Measurements from ENCODE around the gene ING3.
A peak's percentile ranks its signal among the peaks of the same experiment; 100 is the strongest.
"Not testable (repeated sequence)": the region's sequence is repeated elsewhere in the genome, so short reads cannot be mapped to it uniquely, and the experiment has no call there.

Gene ING3

GRCh38 chr7:120979765-120980499, 29.4 kb downstream of the ING3 start:
- Histone ChIP-seq H3K4me1 (ENCODE audit: control insufficient read depth, insufficient read depth, low read length) (no peaks in the 10 kb centered on the region), H3K36me3 (ENCODE audit: control insufficient read depth in 2 of 2, insufficient read depth in 2 of 2, low read length in 2 of 2) (peaks cover 0 to 8% of the 10 kb centered on the region in 2 donors), H3K9ac (ENCODE audit: low read length in 2 of 2) (no peak overlapping the region), H3K27me3 (ENCODE audit: control insufficient read depth in 1 of 2, insufficient read depth in 2 of 2, low read length in 2 of 2) (no peaks in the 10 kb centered on the region), H3K9me3 (ENCODE audit: control insufficient read depth in 2 of 2, low read length in 2 of 2) (no peaks in the 10 kb centered on the region), H3K27ac (ENCODE audit: low read length) (no peak overlapping the region), H3K4me3 (ENCODE audit: low read length in 2 of 2) (no peak overlapping the region)

- Histone ChIP-seq H3K9ac (ENCODE audit: low read length in 2 of 2) (no peak overlapping the region), H3K4me3 (ENCODE audit: low read length in 2 of 2) (no peak overlapping the region), H3K36me3 (ENCODE audit: control insufficient read depth in 2 of 2, insufficient read depth in 2 of 2, low read length in 2 of 2) (peaks cover 0 to 3% of the 10 kb centered on the region in 2 donors), H3K4me1 (ENCODE audit: control insufficient read depth, insufficient read depth, low read length) (no peaks in the 10 kb centered on the region), H3K27ac (ENCODE audit: low read length) (no peak overlapping the region), H3K9me3 (ENCODE audit: control insufficient read depth in 2 of 2, low read length in 2 of 2) (no peaks in the 10 kb centered on the region), H3K27me3 (ENCODE audit: control insufficient read depth in 1 of 2, insufficient read depth in 2 of 2, low read length in 2 of 2) (no peaks in the 10 kb centered on the region)
Observed at GRCh38 chr7:120981117-120981516, 30.5 kb downstream of the ING3 start.

- H3K36me3 ChIP-seq (ENCODE audit: control insufficient read depth in 2 of 2, insufficient read depth in 2 of 2, low read length in 2 of 2) = no peaks in the 10 kb centered on the region
- H3K27me3 ChIP-seq (ENCODE audit: control insufficient read depth in 1 of 2, insufficient read depth in 2 of 2, low read length in 2 of 2) = no peaks in the 10 kb centered on the region
- H3K27ac ChIP-seq (ENCODE audit: low read length) = no peak overlapping the region
- no peaks in the 10 kb centered on the region for H3K4me1 ChIP-seq (ENCODE audit: control insufficient read depth, insufficient read depth, low read length)
- no peaks in the 10 kb centered on the region for H3K9me3 ChIP-seq (ENCODE audit: control insufficient read depth in 2 of 2, low read length in 2 of 2)
- H3K9ac ChIP-seq (ENCODE audit: low read length in 2 of 2) = no peak overlapping the region
- H3K4me3 ChIP-seq (ENCODE audit: low read length in 2 of 2) = no peak overlapping the region
Observed at GRCh38 chr7:120981888-120982615, 31.5 kb downstream of the ING3 start.

- not testable (repeated sequence) for H3K9ac ChIP-seq (ENCODE audit: low read length in 2 of 2); H3K9me3 ChIP-seq (ENCODE audit: control insufficient read depth in 2 of 2, low read length in 2 of 2); H3K27ac ChIP-seq (ENCODE audit: low read length); H3K27me3 ChIP-seq (ENCODE audit: control insufficient read depth in 1 of 2, insufficient read depth in 2 of 2, low read length in 2 of 2); H3K4me1 ChIP-seq (ENCODE audit: control insufficient read depth, insufficient read depth, low read length); H3K36me3 ChIP-seq (ENCODE audit: control insufficient read depth in 2 of 2, insufficient read depth in 2 of 2, low read length in 2 of 2); H3K4me3 ChIP-seq (ENCODE audit: low read length in 2 of 2)
Observed at GRCh38 chr7:120983592-120983991, 33.0 kb downstream of the ING3 start.

- no peak overlapping the region for H3K27ac ChIP-seq (ENCODE audit: low read length)
- H3K36me3 ChIP-seq (ENCODE audit: control insufficient read depth in 2 of 2, insufficient read depth in 2 of 2, low read length in 2 of 2) = no peaks in the 10 kb centered on the region
- no peak overlapping the region for H3K4me3 ChIP-seq (ENCODE audit: low read length in 2 of 2)
- H3K4me1 ChIP-seq (ENCODE audit: control insufficient read depth, insufficient read depth, low read length) = no peaks in the 10 kb centered on the region
- no peak overlapping the region for H3K9ac ChIP-seq (ENCODE audit: low read length in 2 of 2)
- no peaks in the 10 kb centered on the region for H3K27me3 ChIP-seq (ENCODE audit: control insufficient read depth in 1 of 2, insufficient read depth in 2 of 2, low read length in 2 of 2)
- H3K9me3 ChIP-seq (ENCODE audit: control insufficient read depth in 2 of 2, low read length in 2 of 2) = no peaks in the 10 kb centered on the region
Observed at GRCh38 chr7:120984406-120984805, 33.8 kb downstream of the ING3 start.

- no peaks in the 10 kb centered on the region for H3K27me3 ChIP-seq (ENCODE audit: control insufficient read depth in 1 of 2, insufficient read depth in 2 of 2, low read length in 2 of 2)
- H3K9me3 ChIP-seq (ENCODE audit: control insufficient read depth in 2 of 2, low read length in 2 of 2) = no peaks in the 10 kb centered on the region
- H3K4me3 ChIP-seq (ENCODE audit: low read length in 2 of 2) = no peak overlapping the region
- H3K4me1 ChIP-seq (ENCODE audit: control insufficient read depth, insufficient read depth, low read length) = no peaks in the 10 kb centered on the region
- no peak overlapping the region for H3K9ac ChIP-seq (ENCODE audit: low read length in 2 of 2)
- no peaks in the 10 kb centered on the region for H3K36me3 ChIP-seq (ENCODE audit: control insufficient read depth in 2 of 2, insufficient read depth in 2 of 2, low read length in 2 of 2)
- no peak overlapping the region for H3K27ac ChIP-seq (ENCODE audit: low read length)
Observed at GRCh38 chr7:120985130-120985758, 34.7 kb downstream of the ING3 start.

GRCh38 chr7:120985839-120986238, 35.3 kb downstream of the ING3 start:
- no peaks in the 10 kb centered on the region for H3K9me3 ChIP-seq (ENCODE audit: control insufficient read depth in 2 of 2, low read length in 2 of 2)
- H3K36me3 ChIP-seq (ENCODE audit: control insufficient read depth in 2 of 2, insufficient read depth in 2 of 2, low read length in 2 of 2) = no peaks in the 10 kb centered on the region
- no peaks in the 10 kb centered on the region for H3K27me3 ChIP-seq (ENCODE audit: control insufficient read depth in 1 of 2, insufficient read depth in 2 of 2, low read length in 2 of 2)
- no peak overlapping the region for H3K27ac ChIP-seq (ENCODE audit: low read length)
- no peaks in the 10 kb centered on the region for H3K4me1 ChIP-seq (ENCODE audit: control insufficient read depth, insufficient read depth, low read length)
- H3K9ac ChIP-seq (ENCODE audit: low read length in 2 of 2) = no peak overlapping the region
- no peak overlapping the region for H3K4me3 ChIP-seq (ENCODE audit: low read length in 2 of 2)

GRCh38 chr7:120986650-120987049, 36.1 kb downstream of the ING3 start:
- Histone ChIP-seq H3K27ac (ENCODE audit: low read length) (no peak overlapping the region), H3K36me3 (ENCODE audit: control insufficient read depth in 2 of 2, insufficient read depth in 2 of 2, low read length in 2 of 2) (no peaks in the 10 kb centered on the region), H3K9me3 (ENCODE audit: control insufficient read depth in 2 of 2, low read length in 2 of 2) (no peaks in the 10 kb centered on the region), H3K9ac (ENCODE audit: low read length in 2 of 2) (no peak overlapping the region), H3K4me3 (ENCODE audit: low read length in 2 of 2) (no peak overlapping the region), H3K4me1 (ENCODE audit: control insufficient read depth, insufficient read depth, low read length) (no peaks in the 10 kb centered on the region), H3K27me3 (ENCODE audit: control insufficient read depth in 1 of 2, insufficient read depth in 2 of 2, low read length in 2 of 2) (no peaks in the 10 kb centered on the region)

GRCh38 chr7:120987280-120987679, 36.7 kb downstream of the ING3 start:
- Histone ChIP-seq H3K9ac (ENCODE audit: low read length in 2 of 2) (peak overlapping the region; percentile 7 to 92), H3K36me3 (ENCODE audit: control insufficient read depth in 2 of 2, insufficient read depth in 2 of 2, low read length in 2 of 2) (no peaks in the 10 kb centered on the region), H3K27me3 (ENCODE audit: control insufficient read depth in 1 of 2, insufficient read depth in 2 of 2, low read length in 2 of 2) (no peaks in the 10 kb centered on the region), H3K9me3 (ENCODE audit: control insufficient read depth in 2 of 2, low read length in 2 of 2) (no peaks in the 10 kb centered on the region), H3K4me1 (ENCODE audit: control insufficient read depth, insufficient read depth, low read length) (no peaks in the 10 kb centered on the region), H3K27ac (ENCODE audit: low read length) (peak overlapping the region; percentile 91), H3K4me3 (ENCODE audit: low read length in 2 of 2) (no peak overlapping the region)

GRCh38 chr7:120987683-120988590, 37.4 kb downstream of the ING3 start:
- Histone ChIP-seq H3K27me3 (ENCODE audit: control insufficient read depth in 1 of 2, insufficient read depth in 2 of 2, low read length in 2 of 2) (no peaks in the 10 kb centered on the region), H3K27ac (ENCODE audit: low read length) (peak overlapping the region; percentile 91), H3K9ac (ENCODE audit: low read length in 2 of 2) (peak overlapping the region; percentile 47 to 92), H3K36me3 (ENCODE audit: control insufficient read depth in 2 of 2, insufficient read depth in 2 of 2, low read length in 2 of 2) (no peaks in the 10 kb centered on the region), H3K9me3 (ENCODE audit: control insufficient read depth in 2 of 2, low read length in 2 of 2) (no peaks in the 10 kb centered on the region), H3K4me3 (ENCODE audit: low read length in 2 of 2) (peak overlapping the region; percentile 83 to 90), H3K4me1 (ENCODE audit: control insufficient read depth, insufficient read depth, low read length) (no peaks in the 10 kb centered on the region)

Data from stomach smooth muscle (tissue), 2 donors.